Neural cell (in vitro differentiated cells): ENCODE data around the gene SRRM2.

ENCODE experiments used
- EP300 ChIP-seq: fragments of 450-650 bp; conservative IDR thresholded peaks from 2 replicates; pipeline ENCODE4 v1.6.1; 2014; ENCODE audit warnings: antibody characterized with exemption, mild to moderate bottlenecking, moderate library complexity; ENCODE audit not compliant: poor library complexity, severe bottlenecking
- POLR2AphosphoS5 ChIP-seq: IDR thresholded peaks from 2 replicates; pipeline ENCODE4 v1.6.1; 2012
- SMC3 ChIP-seq: fragments of 450-650 bp; conservative IDR thresholded peaks from 2 replicates; pipeline ENCODE4 v1.6.1; 2014; ENCODE audit warnings: antibody characterized with exemption, mild to moderate bottlenecking, moderate library complexity; ENCODE audit not compliant: poor library complexity
- TF ChIP-seq, protein P1 (sequence below): fragments of 450-650 bp; IDR thresholded peaks from 2 replicates; pipeline ENCODE4 v1.5.1; 2014; ENCODE audit warnings: antibody characterized with exemption, mild to moderate bottlenecking, moderate library complexity; ENCODE audit not compliant: poor library complexity, severe bottlenecking
- TF ChIP-seq, protein P2 (sequence below): IDR thresholded peaks from 2 replicates; pipeline ENCODE4 v1.6.1; 2012; ENCODE audit warnings: borderline replicate concordance

- TF ChIP-seq, protein P1, sequence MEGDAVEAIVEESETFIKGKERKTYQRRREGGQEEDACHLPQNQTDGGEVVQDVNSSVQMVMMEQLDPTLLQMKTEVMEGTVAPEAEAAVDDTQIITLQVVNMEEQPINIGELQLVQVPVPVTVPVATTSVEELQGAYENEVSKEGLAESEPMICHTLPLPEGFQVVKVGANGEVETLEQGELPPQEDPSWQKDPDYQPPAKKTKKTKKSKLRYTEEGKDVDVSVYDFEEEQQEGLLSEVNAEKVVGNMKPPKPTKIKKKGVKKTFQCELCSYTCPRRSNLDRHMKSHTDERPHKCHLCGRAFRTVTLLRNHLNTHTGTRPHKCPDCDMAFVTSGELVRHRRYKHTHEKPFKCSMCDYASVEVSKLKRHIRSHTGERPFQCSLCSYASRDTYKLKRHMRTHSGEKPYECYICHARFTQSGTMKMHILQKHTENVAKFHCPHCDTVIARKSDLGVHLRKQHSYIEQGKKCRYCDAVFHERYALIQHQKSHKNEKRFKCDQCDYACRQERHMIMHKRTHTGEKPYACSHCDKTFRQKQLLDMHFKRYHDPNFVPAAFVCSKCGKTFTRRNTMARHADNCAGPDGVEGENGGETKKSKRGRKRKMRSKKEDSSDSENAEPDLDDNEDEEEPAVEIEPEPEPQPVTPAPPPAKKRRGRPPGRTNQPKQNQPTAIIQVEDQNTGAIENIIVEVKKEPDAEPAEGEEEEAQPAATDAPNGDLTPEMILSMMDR: no peak
- TF ChIP-seq EP300 (no peak), POLR2AphosphoS5 (no peak), SMC3 (no peak)
- TF ChIP-seq, protein P2, sequence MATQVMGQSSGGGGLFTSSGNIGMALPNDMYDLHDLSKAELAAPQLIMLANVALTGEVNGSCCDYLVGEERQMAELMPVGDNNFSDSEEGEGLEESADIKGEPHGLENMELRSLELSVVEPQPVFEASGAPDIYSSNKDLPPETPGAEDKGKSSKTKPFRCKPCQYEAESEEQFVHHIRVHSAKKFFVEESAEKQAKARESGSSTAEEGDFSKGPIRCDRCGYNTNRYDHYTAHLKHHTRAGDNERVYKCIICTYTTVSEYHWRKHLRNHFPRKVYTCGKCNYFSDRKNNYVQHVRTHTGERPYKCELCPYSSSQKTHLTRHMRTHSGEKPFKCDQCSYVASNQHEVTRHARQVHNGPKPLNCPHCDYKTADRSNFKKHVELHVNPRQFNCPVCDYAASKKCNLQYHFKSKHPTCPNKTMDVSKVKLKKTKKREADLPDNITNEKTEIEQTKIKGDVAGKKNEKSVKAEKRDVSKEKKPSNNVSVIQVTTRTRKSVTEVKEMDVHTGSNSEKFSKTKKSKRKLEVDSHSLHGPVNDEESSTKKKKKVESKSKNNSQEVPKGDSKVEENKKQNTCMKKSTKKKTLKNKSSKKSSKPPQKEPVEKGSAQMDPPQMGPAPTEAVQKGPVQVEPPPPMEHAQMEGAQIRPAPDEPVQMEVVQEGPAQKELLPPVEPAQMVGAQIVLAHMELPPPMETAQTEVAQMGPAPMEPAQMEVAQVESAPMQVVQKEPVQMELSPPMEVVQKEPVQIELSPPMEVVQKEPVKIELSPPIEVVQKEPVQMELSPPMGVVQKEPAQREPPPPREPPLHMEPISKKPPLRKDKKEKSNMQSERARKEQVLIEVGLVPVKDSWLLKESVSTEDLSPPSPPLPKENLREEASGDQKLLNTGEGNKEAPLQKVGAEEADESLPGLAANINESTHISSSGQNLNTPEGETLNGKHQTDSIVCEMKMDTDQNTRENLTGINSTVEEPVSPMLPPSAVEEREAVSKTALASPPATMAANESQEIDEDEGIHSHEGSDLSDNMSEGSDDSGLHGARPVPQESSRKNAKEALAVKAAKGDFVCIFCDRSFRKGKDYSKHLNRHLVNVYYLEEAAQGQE: no peak
Observed at GRCh38 chr16:2706611-2707311, 45.7 kb upstream of the SRRM2 start.
